GM18858 (cell line): Measurements from ENCODE around the gene KMO.

ENCODE experiments used
- ATAC-seq: cut with Tn5 transposase; IDR thresholded peaks from one replicate; pipeline ENCODE4 v1.9.1; 2021; ENCODE audit not compliant: unreplicated experiment

KMO gene

GRCh38 chr1:241645199-241645598, 113.0 kb downstream of the KMO start:
- ATAC-seq: no peak
